Activated T-cell treated with anti-CD3 and anti-CD28 coated beads, Interleukin-2, amount 50 U/mL, for 4 hours (primary cell): ENCODE data around the gene NPIPB2. TPM values are rescaled to one million over a fixed set of nuclear protein-coding genes. Genes with fewer than 3 reads are reported as not detected.
"Not testable (repeated sequence)": the region's sequence is repeated elsewhere in the genome, so short reads cannot be mapped to it uniquely, and the experiment has no call there.

ENCODE experiments used
- ATAC-seq, 2 donors: fragments of 200-7000 bp; cut with Tn5 transposase; one replicate each; pipeline ENCODE4 v1.10.0; 2021
- DNase-seq: peaks from one replicate; pipeline ENCODE4 v3.0.0-alpha.2; 2020
- H3K27me3 Mint-ChIP-seq: one replicate; pipeline ENCODE4 v1.8.0; 2021; ENCODE audit warnings: low read depth, mixed read lengths
- H3K36me3 Mint-ChIP-seq: one replicate; pipeline ENCODE4 v1.8.0; 2022; ENCODE audit warnings: mixed read lengths; ENCODE audit not compliant: insufficient read depth
- H3K4me1 Mint-ChIP-seq: one replicate; pipeline ENCODE4 v1.8.0; 2021; ENCODE audit warnings: low read depth, mixed read lengths
- H3K4me3 Mint-ChIP-seq: one replicate; pipeline ENCODE4 v1.8.0; 2021; ENCODE audit warnings: mild to moderate bottlenecking, moderate library complexity, mixed read lengths
- H3K9me3 Mint-ChIP-seq: one replicate; pipeline ENCODE4 v1.8.0; 2021; ENCODE audit warnings: mixed read lengths
- total RNA-seq, 3 donors: library from RNA; stranded (reverse); gene quantifications; one replicate each; pipeline ENCODE4 v1.2.1, GENCODE V29; 2021

The NPIPB2 gene
- total RNA-seq = 10 to 100 TPM in 1 of 3 donors, 1 to 10 TPM in 2; 4.3 to 11.7 (median 6.2) TPM

DNA sequence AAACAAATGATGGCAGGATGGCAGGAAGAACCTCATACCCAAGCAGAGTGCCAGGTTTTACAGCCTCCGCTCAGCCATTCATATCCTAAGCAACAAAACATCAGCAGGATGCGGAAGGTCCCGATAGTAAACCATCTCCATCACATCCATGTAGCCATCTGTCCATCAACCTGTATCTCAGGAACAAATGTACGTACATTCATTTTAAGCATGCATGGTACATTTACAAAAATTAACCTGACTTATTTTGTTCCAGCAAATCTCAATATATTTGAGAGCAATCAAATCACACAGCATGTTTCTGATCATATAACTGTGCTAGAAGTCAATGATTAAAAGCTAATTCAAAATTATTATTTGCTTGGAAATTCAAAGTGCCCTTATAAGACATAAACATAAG lies at the start of gene NPIPB2:
NPIPB2 (minus strand) TSS at position 101 of the 400 bp plus-strand sequence; CDS start at position 101, 0 bp downstream.
- not testable (repeated sequence) for H3K9me3 Mint-ChIP-seq, DNase-seq, H3K4me1 Mint-ChIP-seq, H3K36me3 Mint-ChIP-seq, ATAC-seq, H3K27me3 Mint-ChIP-seq, H3K4me3 Mint-ChIP-seq

DNA sequence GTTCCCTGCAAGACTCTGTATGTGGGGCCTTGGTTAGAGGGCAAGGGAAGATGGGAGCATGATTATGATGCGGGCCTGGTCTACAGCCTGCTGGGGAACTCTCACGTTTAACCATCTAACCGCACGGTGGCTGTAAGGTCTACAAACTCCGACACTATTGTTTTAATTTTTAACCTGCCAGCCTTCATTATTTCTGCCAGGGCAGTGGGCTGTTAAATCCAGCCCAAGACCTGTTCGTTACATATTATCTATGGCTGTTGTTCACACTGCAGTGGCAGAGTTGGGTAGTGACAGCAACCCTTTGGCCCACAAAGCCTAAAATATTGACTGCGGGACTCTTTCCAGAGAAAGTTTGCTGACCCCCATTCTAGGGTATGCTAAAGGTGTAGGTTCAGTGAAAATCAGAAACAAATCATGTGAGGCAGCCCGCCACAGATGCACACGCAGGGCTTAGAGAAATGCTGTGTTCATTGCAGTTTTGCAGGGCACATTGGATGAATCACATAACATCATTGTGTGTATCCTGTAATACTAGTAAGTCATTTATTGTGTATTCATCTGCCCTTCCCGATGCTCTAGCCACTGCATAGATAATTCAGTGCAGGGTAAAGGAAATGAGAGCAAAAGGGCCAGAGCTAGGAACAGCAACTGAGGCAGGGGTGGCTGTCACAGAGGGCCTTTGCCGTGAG lies 49.0 kb upstream of the NPIPB2 start:
- no peaks in the 10 kb centered on the region for H3K9me3 Mint-ChIP-seq
- DNase-seq (no peak), ATAC-seq (no peak)
- no peaks in the 10 kb centered on the region for H3K27me3 Mint-ChIP-seq
- no peak overlapping the region for H3K4me3 Mint-ChIP-seq
- H3K36me3 Mint-ChIP-seq = peaks cover 9% of the 10 kb centered on the region
- H3K4me1 Mint-ChIP-seq = peaks cover 7% of the 10 kb centered on the region

DNA sequence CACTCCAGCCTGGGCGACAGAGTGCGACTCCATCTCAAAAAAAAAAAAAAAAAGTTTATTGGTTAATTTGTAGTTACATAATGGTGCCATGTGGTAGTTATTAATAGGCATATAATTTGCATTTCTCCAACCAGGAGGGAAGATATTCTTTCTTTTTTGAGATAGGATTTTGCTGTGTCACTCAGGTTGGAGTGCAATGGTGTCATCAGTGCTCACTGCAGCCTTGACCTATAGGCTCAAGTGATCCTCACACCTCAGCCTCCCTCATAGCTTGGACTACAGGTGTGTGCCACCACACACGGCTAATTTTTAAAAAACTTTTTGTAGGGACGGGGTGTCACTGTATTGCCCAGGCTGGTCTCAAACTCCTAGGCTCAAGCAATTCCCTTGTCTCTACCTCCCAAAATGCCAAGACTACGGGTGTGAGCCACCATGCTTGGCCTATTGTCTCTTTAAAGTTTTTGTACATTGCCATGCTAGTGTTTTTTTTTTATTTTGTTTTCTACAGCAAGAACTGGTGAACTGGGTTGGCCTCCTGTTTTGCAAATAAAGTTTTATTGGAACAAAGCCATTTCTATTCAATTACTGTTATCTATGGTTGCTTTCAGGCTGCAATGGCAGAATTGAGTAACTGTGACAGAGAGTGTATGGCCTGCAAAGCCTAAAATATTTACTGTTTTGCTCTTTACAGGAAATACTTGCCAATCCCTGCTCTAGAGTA lies 46.6 kb upstream of the NPIPB2 start:
- Mint-ChIP-seq H3K4me3 (no peak overlapping the region), H3K9me3 (no peaks in the 10 kb centered on the region), H3K4me1 (peaks cover 2% of the 10 kb centered on the region), H3K36me3 (peaks cover 10% of the 10 kb centered on the region), H3K27me3 (no peaks in the 10 kb centered on the region)
- ATAC-seq (no peak), DNase-seq (no peak)

DNA sequence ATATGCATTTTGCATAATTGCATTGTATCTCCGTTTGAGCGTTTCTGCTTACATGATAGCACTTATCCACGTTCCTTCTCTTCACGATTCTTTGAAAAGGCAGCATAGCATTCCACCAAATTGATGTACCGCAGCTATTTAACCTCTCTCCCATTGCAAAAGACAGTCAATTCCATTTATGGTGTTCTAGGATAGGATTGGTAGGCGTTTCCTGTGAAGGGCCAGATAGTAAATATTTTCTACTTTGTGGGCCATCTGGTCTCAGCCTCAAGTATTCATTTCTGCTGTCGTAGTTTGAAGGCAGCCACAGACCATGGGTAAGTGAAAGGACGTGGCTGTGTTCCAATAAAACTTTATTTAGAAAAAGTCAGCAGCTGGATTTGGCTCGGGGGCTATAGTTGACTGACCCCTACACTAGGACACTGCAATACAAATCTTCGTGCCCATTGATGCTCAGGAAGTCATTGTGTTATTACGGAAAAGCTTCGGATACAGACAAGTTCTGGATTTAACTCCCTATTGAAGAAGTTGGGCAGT lies 44.7 kb upstream of the NPIPB2 start:
- Mint-ChIP-seq H3K36me3 (peaks cover 10% of the 10 kb centered on the region), H3K9me3 (no peaks in the 10 kb centered on the region), H3K4me1 (peaks cover 4% of the 10 kb centered on the region), H3K4me3 (no peak overlapping the region), H3K27me3 (no peaks in the 10 kb centered on the region)
- no peak for DNase-seq
- ATAC-seq = no peak

DNA sequence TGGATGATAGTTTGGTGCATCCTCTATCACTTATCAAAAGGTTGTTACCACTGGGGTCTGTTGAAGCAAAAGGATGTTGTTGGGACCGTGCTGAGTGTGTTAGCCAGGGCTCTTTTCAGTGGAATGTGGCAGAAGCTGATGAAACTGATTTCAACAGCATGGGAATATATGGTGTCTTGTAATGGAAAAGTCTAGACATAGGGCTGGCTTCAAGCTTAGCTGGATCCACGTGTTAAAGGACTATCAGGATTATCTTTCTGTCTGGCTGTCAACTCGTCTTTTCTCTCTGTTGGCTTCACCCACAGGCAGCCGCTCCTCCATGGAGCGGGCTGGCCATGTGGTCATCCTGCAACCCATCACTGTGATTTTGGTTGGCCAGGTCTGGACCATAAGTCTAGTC lies 43.4 kb upstream of the NPIPB2 start:
- Mint-ChIP-seq H3K4me1 (peaks cover 7% of the 10 kb centered on the region), H3K4me3 (no peak overlapping the region), H3K27me3 (no peaks in the 10 kb centered on the region), H3K36me3 (peaks cover 8% of the 10 kb centered on the region), H3K9me3 (no peaks in the 10 kb centered on the region)
- ATAC-seq (no peak), DNase-seq (no peak)

DNA sequence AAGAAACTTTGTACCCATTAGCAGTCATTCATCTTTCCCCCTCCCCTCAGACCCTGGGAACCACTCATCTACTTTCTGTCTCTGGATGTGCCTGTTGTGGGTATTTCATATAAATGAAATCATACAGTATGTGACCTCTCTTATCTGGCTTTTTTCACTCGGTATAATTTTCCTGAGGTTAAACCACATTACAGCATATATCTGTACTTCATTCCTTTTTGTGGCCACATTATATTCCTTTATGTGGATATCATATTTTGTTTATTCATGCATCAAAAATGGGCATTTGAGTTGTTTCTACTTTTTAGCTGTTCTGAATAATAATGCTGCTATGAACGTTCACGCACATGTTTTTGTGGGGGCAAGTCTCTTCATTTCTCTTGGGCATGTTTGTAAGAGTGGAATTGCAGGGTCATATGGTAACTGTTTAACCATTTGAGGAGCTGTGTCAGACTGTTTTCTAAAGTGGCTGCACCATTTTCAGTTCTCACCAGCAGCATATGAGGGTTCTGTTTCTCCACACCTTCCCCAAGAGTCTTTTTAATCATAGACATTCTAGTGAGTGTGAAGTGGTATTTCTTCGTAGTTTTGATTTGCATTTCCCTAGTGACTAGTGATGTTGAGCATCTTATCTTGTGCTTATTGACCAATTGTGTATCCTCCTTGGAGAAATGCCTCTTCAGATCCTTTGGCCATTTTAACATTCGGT lies 38.4 kb upstream of the NPIPB2 start:
- Mint-ChIP-seq H3K9me3 (no peaks in the 10 kb centered on the region), H3K4me1 (peaks cover 38% of the 10 kb centered on the region), H3K36me3 (peaks cover 4% of the 10 kb centered on the region), H3K27me3 (no peaks in the 10 kb centered on the region), H3K4me3 (no peak overlapping the region)
- no peak for DNase-seq
- ATAC-seq = no peak

DNA sequence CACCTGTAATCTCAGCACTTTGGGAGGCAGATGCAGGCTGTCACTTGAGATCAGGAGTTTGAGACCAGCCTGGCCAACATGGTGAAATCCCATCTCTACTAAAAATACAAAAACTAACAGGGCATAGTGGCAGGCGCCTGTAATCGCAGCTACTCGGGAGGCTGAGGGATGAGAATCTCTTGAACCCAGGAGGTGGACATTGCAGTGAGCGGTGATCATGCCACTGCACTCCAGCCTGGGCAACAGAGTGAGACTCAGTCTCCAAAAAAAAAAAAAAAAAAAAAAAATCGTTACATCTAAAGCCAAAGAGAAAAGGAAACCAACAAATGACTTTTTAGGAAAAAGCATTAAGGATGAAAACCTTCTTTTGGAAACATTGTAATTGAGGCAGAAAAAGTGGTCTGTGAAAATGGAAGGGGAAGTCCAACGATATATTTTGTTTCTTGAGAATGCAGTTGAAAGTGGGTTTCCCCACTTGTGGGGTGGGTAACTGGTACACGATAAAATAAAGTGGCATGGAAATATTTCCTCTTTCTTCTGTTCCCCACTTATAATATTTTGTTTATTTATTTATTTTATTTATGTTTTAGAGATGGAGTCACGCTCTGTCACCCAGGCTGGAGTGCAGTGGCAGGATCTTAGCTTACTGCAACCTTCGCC lies 37.3 kb upstream of the NPIPB2 start:
- H3K9me3 Mint-ChIP-seq = no peaks in the 10 kb centered on the region
- no peak overlapping the region for H3K4me3 Mint-ChIP-seq
- H3K4me1 Mint-ChIP-seq = peaks cover 38% of the 10 kb centered on the region
- DNase-seq (no peak), ATAC-seq (no peak)
- H3K36me3 Mint-ChIP-seq = peaks cover 4% of the 10 kb centered on the region
- H3K27me3 Mint-ChIP-seq = no peaks in the 10 kb centered on the region

DNA sequence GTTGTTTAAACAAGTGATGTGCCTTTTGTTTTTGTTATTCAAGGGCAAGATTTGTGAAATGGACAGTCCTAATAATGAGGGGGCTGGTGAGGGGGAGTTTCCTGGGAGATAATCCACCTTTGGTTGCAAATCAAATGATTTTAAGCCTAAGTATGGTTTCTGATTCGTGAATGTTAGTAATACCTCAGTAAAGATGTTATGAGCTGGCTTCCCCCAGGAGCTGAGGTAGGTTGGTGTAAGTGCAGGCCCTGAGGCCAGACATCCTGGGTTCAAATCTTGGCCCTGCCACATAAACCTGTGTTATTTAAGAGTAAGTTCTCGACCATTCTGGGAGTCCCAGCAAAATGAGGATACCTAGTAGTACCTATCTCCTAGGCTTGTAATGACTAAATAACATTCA lies 36.2 kb upstream of the NPIPB2 start:
- no peaks in the 10 kb centered on the region for H3K27me3 Mint-ChIP-seq
- ATAC-seq = no peak
- H3K4me1 Mint-ChIP-seq = peaks cover 38% of the 10 kb centered on the region
- DNase-seq = no peak
- H3K4me3 Mint-ChIP-seq = peak overlapping the region; percentile 96
- H3K9me3 Mint-ChIP-seq = no peaks in the 10 kb centered on the region
- no peaks in the 10 kb centered on the region for H3K36me3 Mint-ChIP-seq

DNA sequence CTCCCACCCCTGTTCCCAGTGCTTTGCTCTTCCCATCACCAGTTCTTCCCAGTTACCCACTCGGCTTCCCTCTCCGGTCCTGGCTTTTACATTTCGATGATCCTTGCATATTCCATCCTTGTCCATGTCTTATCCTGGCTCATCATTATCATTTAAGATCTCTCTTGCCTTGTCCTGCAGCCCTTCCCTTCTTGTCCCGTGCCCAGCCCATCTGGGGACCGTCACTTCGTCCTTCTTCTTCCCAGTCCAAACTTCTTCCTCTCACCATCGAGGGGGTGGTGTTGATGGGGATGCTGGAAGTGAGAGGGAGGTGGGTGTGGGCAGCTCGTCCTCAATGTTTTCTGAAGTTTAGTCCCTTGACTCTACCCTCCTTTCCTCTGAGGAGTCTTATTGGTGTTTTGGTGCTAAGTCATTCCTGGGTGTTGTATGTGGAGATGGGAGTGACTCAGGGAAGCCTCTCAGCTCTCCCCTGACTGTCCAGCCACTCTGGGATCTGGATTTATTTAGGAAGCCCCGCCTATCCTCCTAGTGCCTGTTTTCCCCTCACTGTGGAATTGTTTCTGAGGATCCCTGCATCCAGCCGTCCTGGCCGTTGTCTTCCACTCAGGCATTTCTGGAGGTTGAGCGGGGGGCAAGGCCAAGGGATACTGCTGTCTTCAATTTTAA lies 35.7 kb upstream of the NPIPB2 start:
- peaks cover 38% of the 10 kb centered on the region for H3K4me1 Mint-ChIP-seq

DNA sequence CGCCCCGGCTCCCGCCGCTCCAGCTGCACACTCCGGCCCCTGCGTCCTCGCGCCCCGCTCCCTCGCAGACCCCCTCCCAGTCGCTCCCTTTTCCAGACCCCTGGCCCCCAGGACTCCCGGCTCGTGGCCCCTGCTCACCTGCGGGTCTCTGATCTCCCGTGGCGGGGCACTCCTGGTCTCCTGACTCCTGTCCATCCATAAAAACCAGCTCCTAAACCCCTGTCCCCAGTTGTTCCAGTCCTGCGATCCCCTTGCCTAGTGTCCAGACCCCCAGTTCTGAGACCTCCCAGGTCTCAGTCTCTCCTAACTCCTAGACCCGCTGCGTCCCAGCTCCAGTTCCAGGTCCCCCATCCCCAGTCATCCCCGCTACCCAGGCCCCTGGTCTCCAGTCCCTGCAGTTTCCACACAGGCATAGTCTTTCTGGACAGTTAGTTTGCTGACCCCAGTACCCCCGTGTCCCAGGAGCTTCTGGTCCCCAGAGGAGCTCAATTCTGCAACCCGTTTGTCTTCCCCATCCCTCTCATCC lies 35.1 kb upstream of the NPIPB2 start:
- Mint-ChIP-seq H3K27me3 (no peaks in the 10 kb centered on the region), H3K4me1 (peaks cover 36% of the 10 kb centered on the region), H3K9me3 (no peaks in the 10 kb centered on the region), H3K36me3 (no peaks in the 10 kb centered on the region), H3K4me3 (peak overlapping the region; percentile 96)
- ATAC-seq (peak; percentile 8 to 12), DNase-seq (no peak)

More for the DNA sequence above, 35.7 kb upstream of the NPIPB2 start:
- H3K9me3 Mint-ChIP-seq = no peaks in the 10 kb centered on the region
- H3K27me3 Mint-ChIP-seq = no peaks in the 10 kb centered on the region
- H3K4me3 Mint-ChIP-seq = peak overlapping the region; percentile 96
- DNase-seq (no peak), ATAC-seq (no peak)
- no peaks in the 10 kb centered on the region for H3K36me3 Mint-ChIP-seq

DNA sequence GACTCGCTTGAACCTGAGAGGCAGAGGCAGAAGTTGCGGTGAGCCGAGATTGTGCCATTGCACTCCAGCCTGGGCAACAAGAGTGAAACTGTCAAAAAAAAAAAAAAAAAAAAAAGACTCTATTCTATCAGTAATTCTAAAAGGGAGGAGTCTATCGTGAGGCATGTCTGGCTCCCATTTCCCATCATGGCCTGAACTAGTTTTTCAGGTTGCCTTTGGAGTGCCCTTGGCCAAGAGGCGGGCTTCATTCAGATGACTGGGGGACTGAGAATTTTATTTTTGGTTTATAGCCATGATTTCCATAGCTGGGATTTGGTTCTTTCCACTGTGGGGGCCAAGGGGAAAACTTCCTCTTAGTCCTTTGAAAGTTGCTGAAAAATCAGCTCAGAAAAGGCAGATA lies 31.2 kb upstream of the NPIPB2 start:
- H3K4me1 Mint-ChIP-seq = peaks cover 23% of the 10 kb centered on the region
- no peaks in the 10 kb centered on the region for H3K27me3 Mint-ChIP-seq
- no peak for DNase-seq
- ATAC-seq = no peak
- H3K9me3 Mint-ChIP-seq = no peaks in the 10 kb centered on the region
- H3K36me3 Mint-ChIP-seq = no peaks in the 10 kb centered on the region
- no peak overlapping the region for H3K4me3 Mint-ChIP-seq

DNA sequence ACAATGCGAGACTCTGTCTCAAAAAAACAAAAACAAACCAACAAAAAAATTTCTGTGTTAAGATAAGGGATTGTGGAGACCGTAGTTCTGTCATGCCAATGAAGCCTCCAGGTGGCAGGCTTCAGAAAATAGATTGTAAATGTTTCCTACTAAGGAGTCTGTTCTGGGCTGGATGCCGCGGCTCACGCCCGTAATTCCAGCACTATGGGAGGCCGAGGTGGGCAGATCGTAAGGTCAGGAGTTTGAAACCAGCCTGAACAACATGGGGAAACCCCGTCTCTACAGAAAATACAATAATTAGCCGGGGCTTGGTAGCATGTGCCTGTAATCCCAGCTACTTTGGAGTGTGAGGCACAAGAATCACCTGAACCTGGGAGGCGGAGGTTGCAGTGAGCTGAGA lies 30.3 kb upstream of the NPIPB2 start:
- Mint-ChIP-seq H3K4me1 (peaks cover 14% of the 10 kb centered on the region), H3K36me3 (no peaks in the 10 kb centered on the region), H3K4me3 (no peak overlapping the region), H3K9me3 (no peaks in the 10 kb centered on the region), H3K27me3 (no peaks in the 10 kb centered on the region)
- no peak for DNase-seq
- ATAC-seq = no peak

DNA sequence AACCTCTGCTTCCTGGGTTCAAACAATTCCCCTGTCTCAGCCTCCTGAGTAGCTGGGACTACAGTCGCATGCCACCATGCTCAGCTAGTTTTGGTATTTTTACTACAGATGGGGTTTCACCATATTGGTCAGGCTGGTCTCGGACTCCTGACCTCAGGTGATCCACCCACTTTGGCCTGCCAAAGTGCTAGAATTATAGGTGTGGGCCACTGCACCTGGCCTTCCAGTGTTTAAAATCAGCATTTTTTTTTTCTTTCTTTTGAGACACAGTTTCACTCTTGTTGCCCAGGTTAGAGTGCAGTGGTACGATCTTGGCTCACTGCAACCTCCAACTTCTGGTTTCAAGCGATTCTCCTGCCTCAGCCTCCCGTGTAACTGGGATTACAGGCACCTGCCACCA lies 28.4 kb upstream of the NPIPB2 start:
- not testable (repeated sequence) for H3K4me3 Mint-ChIP-seq, H3K27me3 Mint-ChIP-seq, H3K36me3 Mint-ChIP-seq, H3K9me3 Mint-ChIP-seq, H3K4me1 Mint-ChIP-seq, DNase-seq, ATAC-seq
